Endothelial cell of umbilical vein (primary cell): ENCODE results near the gene TMF1. TPM values are rescaled to one million over a fixed set of nuclear protein-coding genes. Genes with fewer than 3 reads are reported as not detected.

Experiments
- BruUV-seq: library from RNA; stranded (reverse); fragments of 400-500 nt; replicated peaks from 2 replicates; lab custom pipeline; 2021; lab: Mats Ljungman, UMichigan
- CTCF ChIA-PET: fragments of 300-600, 350-600 bp; sonication (Branson Sonifier 250); formaldehyde crosslinking; loops from one replicate; lab custom pipeline; 2021; ENCODE audit warnings: antibody characterized with exemption, inconsistent platforms; lab: Charles Lee
- POLR2A ChIA-PET: fragments of 300-600, 350-600 bp; sonication (Branson Sonifier 250); formaldehyde crosslinking; loops from one replicate; lab custom pipeline; 2021; ENCODE audit warnings: antibody characterized with exemption, inconsistent platforms; lab: Charles Lee
- DNase-seq: peaks from one replicate; pipeline ENCODE4 v3.0.0-alpha.2; 2011; ENCODE audit warnings: low read depth, low spot score
- FAIRE-seq: peaks from 2 replicates; lab custom pipeline; 2011; peaks lifted over from hg19 to GRCh38; lab: Jason Lieb, UNC
- H2AFZ ChIP-seq: 2 replicates; pipeline ENCODE4 v1.6.0; 2012; ENCODE audit warnings: low read depth, low read length, control low read depth, inconsistent platforms
- H3K27ac ChIP-seq: 2 replicates; pipeline ENCODE4 v1.5.1; 2011; ENCODE audit warnings: low read depth, mild to moderate bottlenecking, control low read depth, low read length, moderate library complexity; ENCODE audit not compliant: insufficient read depth
- H3K27me3 ChIP-seq, 2 experiments: 2 replicates each; pipeline versions ENCODE4 v1.6.0 to v1.6.1; 2011; ENCODE audit warnings: low read length in 2 of 2, mixed read lengths in 1 of 2; ENCODE audit not compliant: control insufficient read depth in 2 of 2, insufficient read depth in 2 of 2
- H3K36me3 ChIP-seq, 2 experiments: 2 replicates in 1 of 2; 3 replicates in 1 of 2; pipeline ENCODE4 v1.5.1; 2011; ENCODE audit warnings: low read length in 2 of 2, mild to moderate bottlenecking in 1 of 2, moderate library complexity in 1 of 2; ENCODE audit not compliant: control insufficient read depth in 2 of 2, insufficient read depth in 2 of 2; ENCODE audit errors: extremely low read depth in 1 of 2
- H3K4me1 ChIP-seq: 3 replicates; pipeline ENCODE4 v1.5.1; 2011; ENCODE audit warnings: mild to moderate bottlenecking, low read length; ENCODE audit not compliant: control insufficient read depth, insufficient read depth; ENCODE audit errors: extremely low read depth
- H3K4me2 ChIP-seq: 2 replicates; pipeline ENCODE4 v1.6.1; 2011; ENCODE audit warnings: low read length, control low read depth, mixed read lengths; ENCODE audit not compliant: insufficient read depth
- H3K4me3 ChIP-seq, 3 experiments: fragments of 200-600 bp in 1 of 3; sonication (generic), shearing (Covaris generic) in 1 of 3; replicated peaks in 1 of 3; 2 replicates each; pipeline ENCODE4 v1.5.1; 2011 to 2016; ENCODE audit warnings: control low read depth in 3 of 3, low read length in 3 of 3, mild to moderate bottlenecking in 2 of 3, inconsistent platforms in 1 of 3, low read depth in 1 of 3, moderate library complexity in 1 of 3; ENCODE audit not compliant: insufficient read depth in 1 of 3
- H3K79me2 ChIP-seq: 2 replicates; pipeline ENCODE4 v1.6.0; 2012; ENCODE audit warnings: low read length, inconsistent platforms; ENCODE audit not compliant: control insufficient read depth, insufficient read depth
- H3K9ac ChIP-seq: replicated peaks from 2 replicates; pipeline ENCODE3; 2011; ENCODE audit warnings: low read length, control low read depth; ENCODE audit not compliant: insufficient read depth; ENCODE audit errors: extremely low read depth
- H3K9me1 ChIP-seq: replicated peaks from 3 replicates; pipeline ENCODE4 v1.6.0; 2011; ENCODE audit warnings: mild to moderate bottlenecking, low read length; ENCODE audit not compliant: control insufficient read depth, insufficient read depth; ENCODE audit errors: extremely low read depth
- H3K9me3 ChIP-seq: replicated peaks from 2 replicates; pipeline ENCODE4 v1.5.1; 2012; ENCODE audit warnings: low read length, inconsistent platforms; ENCODE audit not compliant: control insufficient read depth, insufficient read depth
- H4K20me1 ChIP-seq: replicated peaks from 2 replicates; pipeline ENCODE3; 2011; ENCODE audit warnings: mild to moderate bottlenecking, low read length; ENCODE audit not compliant: control insufficient read depth, insufficient read depth; ENCODE audit errors: extremely low read depth
- EZH2 ChIP-seq: IDR thresholded peaks from 2 replicates; pipeline ENCODE4 v1.6.1; 2012; ENCODE audit warnings: borderline replicate concordance, low read depth, mild to moderate bottlenecking, moderate library complexity, low read length, inconsistent platforms; ENCODE audit not compliant: severe bottlenecking
- FOS ChIP-seq: IDR thresholded peaks from 2 replicates; pipeline ENCODE4 v1.6.1; 2011; ENCODE audit warnings: mild to moderate bottlenecking, low read length, moderate library complexity, borderline replicate concordance; ENCODE audit not compliant: insufficient read depth
- GATA2 ChIP-seq: IDR thresholded peaks from 2 replicates; pipeline ENCODE4 v1.7.0; 2011; ENCODE audit warnings: low read depth, mild to moderate bottlenecking, moderate library complexity, mixed read lengths, low read length; ENCODE audit not compliant: insufficient read length, insufficient read depth
- JUN ChIP-seq: IDR thresholded peaks from 2 replicates; pipeline ENCODE4 v1.6.1; 2011; ENCODE audit warnings: borderline replicate concordance, low read depth; ENCODE audit not compliant: insufficient read length, insufficient read depth
- MAX ChIP-seq: IDR thresholded peaks from 2 replicates; pipeline ENCODE4 v1.6.1; 2011; ENCODE audit not compliant: insufficient read depth, insufficient read length
- MYC ChIP-seq: IDR thresholded peaks from one replicate; pipeline ENCODE4 v1.6.1; 2011; ENCODE audit warnings: mild to moderate bottlenecking, low read depth, low read length
- POLR2A ChIP-seq: IDR thresholded peaks from 2 replicates; pipeline ENCODE4 v1.6.1; 2012; ENCODE audit warnings: low read depth, mild to moderate bottlenecking, control low read depth, low read length
- POLR2AphosphoS5 ChIP-seq: IDR thresholded peaks from 2 replicates; pipeline ENCODE4 v1.6.1; 2012; ENCODE audit warnings: low read depth, mild to moderate bottlenecking, control low read depth, low read length, moderate library complexity; ENCODE audit not compliant: insufficient read depth
- dilution Hi-C: fragments of 300-500 bp; cut with MboI; formaldehyde crosslinking; loops from one replicate; pipeline ENCODE4 v1.15.0; 2019; ENCODE audit warnings: low sequenced_read_pairs; ENCODE audit not compliant: extremely low pct_ligation_motif_present
- intact Hi-C: fragments of 100-400 bp; cut with micrococcal nuclease; formaldehyde crosslinking; loops from one replicate; pipeline ENCODE4 v1.10.0; 2022
- polyA plus RNA-seq, 4 experiments: library from polyadenylated mRNA; depleted of rRNA in 3 of 4; stranded (reverse) in 3 of 4; unstranded in 1 of 4; fragments of >200 nt; gene quantifications; 2 replicates each; pipeline versions ENCODE4 v1.2.1 to v1.2.3, GENCODE V29; 2011 to 2012; ENCODE audit warnings: missing spikeins in 1 of 4
- total RNA-seq: library from RNA; stranded (reverse); gene quantifications from 2 replicates; pipeline ENCODE4 v1.2.3, GENCODE V29; 2021
- TF ChIP-seq, protein P1 (sequence below), 2 donors: IDR thresholded peaks; 1 replicate in 1 of 2; 2 replicates in 1 of 2; pipeline ENCODE4 v1.5.1; 2011; ENCODE audit warnings: low read length in 2 of 2, mild to moderate bottlenecking in 2 of 2, moderate library complexity in 2 of 2, control low read depth in 1 of 2, inconsistent platforms in 1 of 2, low read depth in 1 of 2; ENCODE audit not compliant: insufficient read depth in 1 of 2; ENCODE audit errors: extremely low read depth in 1 of 2

The TMF1 gene
- total and polyA plus RNA-seq, 2 donors (not counting 3 experiments of a cell fraction or from before 2014, with no cell fraction given), result 3.7 to 32.7 TPM

DNA sequence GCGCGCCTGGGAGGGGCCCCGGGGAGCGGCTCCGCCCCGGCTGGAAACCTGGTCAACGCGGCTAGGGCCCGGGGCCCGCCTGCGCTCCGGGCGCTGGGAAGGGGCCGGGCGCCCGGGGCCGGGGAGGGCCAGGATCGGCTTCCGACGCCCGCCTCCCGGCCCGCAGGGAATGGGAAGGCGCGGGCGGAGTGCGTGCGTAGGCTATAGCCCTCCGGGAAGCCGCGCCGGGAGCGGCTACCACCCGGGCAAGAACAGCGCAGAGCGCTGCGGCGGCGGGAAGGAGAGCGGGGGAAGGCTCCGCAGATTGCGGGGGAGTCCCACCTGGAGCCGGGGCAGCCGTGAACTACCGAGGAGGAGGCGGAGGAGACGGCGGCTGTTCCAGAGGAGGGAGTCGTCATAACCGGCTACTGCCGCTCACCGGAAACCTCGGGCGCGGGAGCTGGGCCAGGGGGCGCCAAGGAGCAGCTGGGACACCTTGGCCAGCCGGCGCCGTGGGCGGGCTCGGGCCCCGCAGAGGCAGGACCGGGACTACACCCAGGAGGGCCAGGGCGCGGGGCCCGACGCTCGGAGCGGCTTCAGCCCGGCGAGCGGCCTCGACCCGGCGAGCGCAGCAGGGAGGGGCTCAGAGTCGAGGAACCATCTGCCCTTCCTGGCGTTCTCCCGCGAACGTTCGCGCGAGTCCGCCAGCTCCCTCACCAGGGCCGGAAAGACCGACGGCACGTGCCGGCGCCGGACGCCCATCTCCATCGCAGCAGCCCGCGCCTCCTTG is 38.7 kb downstream of the TMF1 start, which contains the start of gene EOGT:
Gene EOGT (minus strand): TSS at position 432 of the 769 bp plus-strand sequence. CDS start 3,838 bp downstream, outside the sequence.
- dilution Hi-C loops, result no loop called here
- no peaks in the 10 kb centered on the region for H3K27me3 ChIP-seq
- peak within 1 kb of the TSS; percentile 56 to 80 (median 76) for H3K4me3 ChIP-seq
- TF ChIP-seq GATA2 (no peak), MAX (peak; percentile 83), POLR2A (peak; percentile 94), POLR2AphosphoS5 (peak; percentile 96), MYC (peak; percentile 34), JUN (no peak), EZH2 (no peak), FOS (no peak)
- TF ChIP-seq, protein P1, sequence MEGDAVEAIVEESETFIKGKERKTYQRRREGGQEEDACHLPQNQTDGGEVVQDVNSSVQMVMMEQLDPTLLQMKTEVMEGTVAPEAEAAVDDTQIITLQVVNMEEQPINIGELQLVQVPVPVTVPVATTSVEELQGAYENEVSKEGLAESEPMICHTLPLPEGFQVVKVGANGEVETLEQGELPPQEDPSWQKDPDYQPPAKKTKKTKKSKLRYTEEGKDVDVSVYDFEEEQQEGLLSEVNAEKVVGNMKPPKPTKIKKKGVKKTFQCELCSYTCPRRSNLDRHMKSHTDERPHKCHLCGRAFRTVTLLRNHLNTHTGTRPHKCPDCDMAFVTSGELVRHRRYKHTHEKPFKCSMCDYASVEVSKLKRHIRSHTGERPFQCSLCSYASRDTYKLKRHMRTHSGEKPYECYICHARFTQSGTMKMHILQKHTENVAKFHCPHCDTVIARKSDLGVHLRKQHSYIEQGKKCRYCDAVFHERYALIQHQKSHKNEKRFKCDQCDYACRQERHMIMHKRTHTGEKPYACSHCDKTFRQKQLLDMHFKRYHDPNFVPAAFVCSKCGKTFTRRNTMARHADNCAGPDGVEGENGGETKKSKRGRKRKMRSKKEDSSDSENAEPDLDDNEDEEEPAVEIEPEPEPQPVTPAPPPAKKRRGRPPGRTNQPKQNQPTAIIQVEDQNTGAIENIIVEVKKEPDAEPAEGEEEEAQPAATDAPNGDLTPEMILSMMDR (IDR thresholded peaks at IDR 0.05; ENCODE audit: extremely low read depth in 1 of 2, insufficient read depth in 1 of 2, low read depth in 1 of 2, low read length in 2 of 2), result peak; percentile 56 to 77
- no peaks in the 10 kb centered on the region for H3K36me3 ChIP-seq
- no TSS peak for BruUV-seq
- H2AFZ ChIP-seq, result peak within 1 kb of the TSS; percentile 78
- peaks cover 12% of the 10 kb centered on the region for H3K79me2 ChIP-seq
- H3K4me1 ChIP-seq, result peaks cover 53% of the 10 kb centered on the region
- H3K9ac ChIP-seq, result peak within 1 kb of the TSS; percentile 98
- peak; percentile 71 for FAIRE-seq
- no peaks in the 10 kb centered on the region for H3K9me1 ChIP-seq
- intact Hi-C loops, result loop anchor here (1.0 to 2.0 kb wide), 3 partner anchors 20 to 71 kb away; partner anchors contain the start of gene ARL6IP5
- no peaks in the 10 kb centered on the region for H4K20me1 ChIP-seq
- POLR2A ChIA-PET, result interaction anchor here (0.7 to 1.9 kb wide), 3 partner anchors 19 to 259 kb away, joined by 4 to 8 read pairs (median 4); partner anchors contain the start of gene UBA3
- peak; percentile 93 for DNase-seq
- peak within 1 kb of the TSS; percentile 92 for H3K4me2 ChIP-seq
- no peaks in the 10 kb centered on the region for H3K9me3 ChIP-seq
- peak within 1 kb of the TSS; percentile 97 for H3K27ac ChIP-seq
- CTCF ChIA-PET, result interaction anchor here (0.7 to 2.7 kb wide), 8 partner anchors 11 to 224 kb away, joined by 3 to 14 read pairs (median 4); partner anchors contain the start of gene TMF1
